Stimulated activated naive B cell treated with anti-CD40 and anti-IgM and Interleukin-4, amounts not matched to agents 10 μg/mL and 1 μg/mL and 100 μg/mL, for 72 hours (primary cell): ENCODE results near the gene NCR2.

Experiments
- ATAC-seq, 2 donors: fragments of 150-1000 bp; cut with Tn5 transposase; replicated peaks; 2 replicates each; pipeline ENCODE4 v1.10.0; 2021; ENCODE audit warnings: moderate library complexity in 1 of 2
- DNase-seq: peaks from one replicate; pipeline ENCODE4 v3.0.0; 2021
- H3K27ac Mint-ChIP-seq: one replicate; pipeline ENCODE4 v1.8.0; 2022; ENCODE audit warnings: mild to moderate bottlenecking, mixed read lengths
- H3K27me3 Mint-ChIP-seq, 2 donors: one replicate each; pipeline ENCODE4 v1.8.0; 2022; ENCODE audit warnings: mixed read lengths in 2 of 2
- H3K36me3 Mint-ChIP-seq, 2 donors: one replicate each; pipeline ENCODE4 v1.8.0; 2022; ENCODE audit warnings: mixed read lengths in 2 of 2, mild to moderate bottlenecking in 1 of 2
- H3K4me1 Mint-ChIP-seq, 2 donors: one replicate each; pipeline ENCODE4 v1.8.0; 2022; ENCODE audit warnings: mixed read lengths in 2 of 2, mild to moderate bottlenecking in 1 of 2
- H3K4me3 Mint-ChIP-seq, 2 donors: one replicate each; pipeline ENCODE4 v1.8.0; 2022; ENCODE audit warnings: mild to moderate bottlenecking in 2 of 2, mixed read lengths in 2 of 2, moderate library complexity in 1 of 2
- H3K9me3 Mint-ChIP-seq, 2 donors: one replicate each; pipeline ENCODE4 v1.8.0; 2022; ENCODE audit warnings: mixed read lengths in 2 of 2, mild to moderate bottlenecking in 1 of 2

Gene NCR2

DNA sequence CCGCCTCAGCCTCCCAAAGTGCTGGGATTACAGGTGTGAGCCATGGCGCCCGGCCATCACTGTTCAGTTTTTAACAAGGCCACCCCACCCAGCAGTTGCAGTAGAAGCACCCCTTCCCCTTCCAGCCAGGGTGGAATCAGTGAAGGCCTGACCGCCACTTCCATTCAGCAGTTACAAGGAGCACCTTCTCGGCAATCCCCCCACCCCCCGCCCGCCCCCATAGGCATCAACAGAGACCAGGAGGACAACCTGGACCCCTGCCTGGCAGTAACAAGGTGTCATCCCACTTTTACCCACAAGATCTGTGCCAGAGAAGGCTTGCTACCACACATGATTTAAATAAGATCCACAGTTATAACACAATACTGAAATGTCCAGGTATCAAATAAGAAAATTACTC is 23.1 kb downstream of the NCR2 start:
- Mint-ChIP-seq H3K9me3 (peaks cover 22 to 23% of the 10 kb centered on the region in 2 donors), H3K4me3 (no peak overlapping the region), H3K27me3 (peaks cover 29 to 68% of the 10 kb centered on the region in 2 donors), H3K27ac (no peak overlapping the region), H3K4me1 (no peaks in the 10 kb centered on the region), H3K36me3 (peaks cover 5 to 19% of the 10 kb centered on the region in 2 donors)
- ATAC-seq (no peak), DNase-seq (no peak)

DNA sequence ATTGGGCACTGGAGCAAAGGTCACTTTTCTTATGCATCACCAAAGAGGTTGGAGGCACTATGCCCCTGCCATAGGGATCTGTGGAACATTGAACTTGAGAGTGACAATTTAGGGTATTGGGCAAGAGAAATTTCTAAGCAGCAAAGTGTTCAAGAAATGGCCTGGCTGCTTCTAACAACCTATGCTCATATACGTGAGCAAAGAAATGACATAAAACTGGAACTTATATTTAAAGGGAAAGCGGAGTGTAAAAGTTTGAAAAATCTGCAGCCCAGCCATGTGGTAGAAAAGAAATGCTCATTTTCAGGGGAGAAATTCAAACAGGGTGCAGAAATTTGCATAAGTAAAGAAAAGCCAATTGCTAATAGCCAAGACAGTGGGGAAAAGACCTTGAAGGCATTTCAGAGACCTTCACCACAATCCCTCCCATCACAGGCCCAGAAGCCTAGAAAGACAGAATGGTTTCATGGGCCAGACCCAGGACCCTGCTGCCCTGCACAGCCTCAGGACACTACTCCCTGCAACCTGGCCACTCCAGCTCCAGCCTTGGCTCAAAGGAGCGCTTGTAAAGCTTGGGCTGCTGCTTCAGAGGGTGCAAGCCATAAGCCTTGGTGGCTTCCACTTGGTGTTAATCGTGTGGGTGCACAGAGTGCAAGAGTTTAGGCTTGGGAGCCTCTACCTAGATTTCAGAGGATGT is 24.4 kb downstream of the NCR2 start:
- peaks cover 22 to 23% of the 10 kb centered on the region in 2 donors for H3K9me3 Mint-ChIP-seq
- ATAC-seq (no peak), DNase-seq (no peak)
- no peak overlapping the region for H3K27ac Mint-ChIP-seq
- H3K27me3 Mint-ChIP-seq = peaks cover 32 to 66% of the 10 kb centered on the region in 2 donors
- H3K4me3 Mint-ChIP-seq = no peak overlapping the region
- H3K36me3 Mint-ChIP-seq = peaks cover 5 to 19% of the 10 kb centered on the region in 2 donors
- no peaks in the 10 kb centered on the region for H3K4me1 Mint-ChIP-seq

DNA sequence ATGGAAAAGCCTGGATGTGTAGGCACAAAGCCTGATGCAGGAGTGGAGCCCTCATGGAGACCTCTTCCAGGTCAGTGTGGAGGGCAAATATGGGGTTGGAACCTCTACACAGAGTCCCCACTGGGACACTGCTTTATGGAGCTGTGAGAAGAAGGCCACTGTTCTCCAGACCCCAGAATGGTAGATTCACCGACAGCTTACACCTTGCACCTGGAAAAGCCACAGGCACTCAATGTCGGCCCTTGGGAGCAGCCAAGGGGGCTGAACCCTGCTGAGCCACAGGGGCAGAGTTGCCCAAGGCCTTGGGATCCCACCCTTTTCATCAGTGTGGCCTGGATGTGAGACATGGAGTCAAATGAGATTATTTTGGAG is 24.9 kb downstream of the NCR2 start:
- Mint-ChIP-seq H3K9me3 (peaks cover 22 to 23% of the 10 kb centered on the region in 2 donors), H3K27ac (no peak overlapping the region), H3K36me3 (peaks cover 5 to 19% of the 10 kb centered on the region in 2 donors), H3K4me3 (no peak overlapping the region), H3K27me3 (peaks cover 36 to 71% of the 10 kb centered on the region in 2 donors), H3K4me1 (no peaks in the 10 kb centered on the region)
- ATAC-seq (no peak), DNase-seq (no peak)

DNA sequence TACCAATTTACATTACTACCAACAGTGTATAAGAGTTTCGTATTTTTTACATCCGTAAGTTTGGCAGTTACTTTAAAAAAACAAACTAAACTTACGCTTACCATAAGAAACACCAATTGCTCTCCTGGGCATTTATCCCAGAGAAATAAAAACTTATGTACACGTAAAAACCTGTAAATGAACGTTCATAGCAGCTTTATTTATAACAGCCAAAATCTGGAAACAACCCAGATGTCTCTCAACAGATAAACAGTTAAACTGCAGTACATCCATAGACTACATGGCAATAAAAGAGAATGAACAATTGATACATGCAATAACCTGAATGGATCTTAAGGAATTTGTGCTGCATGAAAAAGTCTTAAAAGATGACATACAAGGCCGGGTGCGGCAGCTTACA is 30.7 kb downstream of the NCR2 start:
- Mint-ChIP-seq H3K36me3 (peaks cover 3 to 8% of the 10 kb centered on the region in 2 donors), H3K4me1 (peaks cover 7 to 15% of the 10 kb centered on the region in 2 donors), H3K27ac (no peak overlapping the region), H3K4me3 (no peak overlapping the region), H3K27me3 (peaks cover 48 to 78% of the 10 kb centered on the region in 2 donors), H3K9me3 (peaks cover 5 to 8% of the 10 kb centered on the region in 2 donors)
- ATAC-seq (no peak), DNase-seq (no peak)

DNA sequence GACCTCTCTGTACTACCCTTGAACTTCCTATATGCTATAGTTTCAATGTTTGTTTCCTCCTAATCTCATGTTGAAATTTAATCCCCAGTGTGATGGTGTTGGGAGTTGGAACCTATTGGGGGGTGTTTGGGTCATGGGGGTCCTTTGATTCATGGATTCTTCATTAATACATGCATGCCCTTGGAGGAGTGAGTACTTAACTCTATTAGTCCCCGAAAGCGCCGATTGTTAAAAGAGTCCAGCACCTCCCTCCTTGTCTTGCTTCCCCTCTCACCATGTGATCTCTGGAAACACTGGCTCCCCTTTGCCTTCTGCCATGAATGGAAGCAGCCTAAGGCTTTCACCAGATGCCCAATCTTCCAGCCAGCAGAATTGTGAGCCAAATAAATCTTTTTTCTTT is 31.7 kb downstream of the NCR2 start:
- Mint-ChIP-seq H3K4me3 (no peak overlapping the region), H3K27me3 (peaks cover 53 to 78% of the 10 kb centered on the region in 2 donors)

DNA sequence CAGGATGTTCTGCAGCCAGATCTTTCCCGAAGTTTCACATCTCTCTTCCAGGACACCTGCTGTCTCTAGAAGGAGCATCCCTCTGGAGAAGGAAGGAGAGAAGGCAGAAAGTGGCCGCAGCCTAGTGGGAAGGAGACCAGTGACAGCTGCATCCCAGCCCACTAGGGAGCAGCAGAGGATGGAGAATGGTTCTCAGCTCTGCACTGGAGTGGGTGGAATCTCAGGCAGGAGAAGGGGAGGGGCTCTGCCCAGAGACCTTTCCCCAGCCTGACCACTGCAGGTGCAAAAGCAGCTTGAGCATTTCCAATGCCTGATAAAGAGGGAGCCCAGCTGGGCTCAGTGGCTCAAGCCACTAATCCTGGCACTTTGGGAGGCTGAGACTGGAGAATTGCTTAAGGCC is 32.3 kb downstream of the NCR2 start:
- Mint-ChIP-seq H3K36me3 (peaks cover 0 to 2% of the 10 kb centered on the region in 2 donors), H3K27ac (no peak overlapping the region), H3K4me3 (no peak overlapping the region), H3K27me3 (peaks cover 60 to 84% of the 10 kb centered on the region in 2 donors), H3K4me1 (peaks cover 21 to 31% of the 10 kb centered on the region in 2 donors), H3K9me3 (peaks cover 0 to 2% of the 10 kb centered on the region in 2 donors)
- DNase-seq = no peak
- peak; percentile 26 to 30 for ATAC-seq

More for the DNA sequence above, 31.7 kb downstream of the NCR2 start:
- peaks cover under 1 to 2% of the 10 kb centered on the region in 2 donors for H3K9me3 Mint-ChIP-seq
- no peak for ATAC-seq
- H3K27ac Mint-ChIP-seq = no peak overlapping the region
- DNase-seq = no peak
- peaks cover under 1 to 2% of the 10 kb centered on the region in 2 donors for H3K36me3 Mint-ChIP-seq
- H3K4me1 Mint-ChIP-seq = peaks cover 15 to 25% of the 10 kb centered on the region in 2 donors

DNA sequence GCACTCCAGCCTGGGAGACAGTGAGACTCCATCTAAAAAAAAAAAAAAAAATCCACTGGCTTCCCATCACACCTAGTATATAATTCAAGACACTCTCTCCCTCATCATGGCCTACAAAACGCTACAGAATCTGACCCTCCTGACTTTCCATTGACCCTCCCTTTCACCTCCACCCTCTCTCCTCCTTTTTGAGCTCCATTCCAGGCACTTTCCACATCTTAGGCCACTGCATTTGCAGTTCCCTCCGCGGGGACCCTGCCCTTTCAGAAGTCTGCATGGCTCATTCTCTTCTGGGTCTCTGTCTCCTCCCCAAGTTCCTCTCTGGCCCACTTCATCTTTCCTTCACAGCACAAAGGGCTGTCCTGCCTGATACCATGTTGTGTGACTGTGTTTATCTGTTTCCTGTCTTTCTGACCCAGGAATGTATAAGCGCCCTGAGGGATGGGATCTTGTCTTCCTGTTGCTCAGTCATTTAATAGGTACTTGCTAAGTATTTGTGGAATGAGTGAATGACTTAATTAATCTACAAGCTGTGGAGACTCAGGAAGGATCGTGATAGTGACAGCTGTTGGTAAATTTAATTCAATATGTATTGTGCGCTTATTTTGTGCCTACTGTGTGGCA is 35.2 kb downstream of the NCR2 start:
- Mint-ChIP-seq H3K4me1 (peaks cover 39 to 57% of the 10 kb centered on the region in 2 donors), H3K9me3 (no peaks in the 10 kb centered on the region), H3K27ac (no peak overlapping the region), H3K36me3 (peaks cover 0 to 2% of the 10 kb centered on the region in 2 donors), H3K27me3 (peaks cover 69 to 86% of the 10 kb centered on the region in 2 donors), H3K4me3 (no peak overlapping the region)
- DNase-seq = no peak
- ATAC-seq = no peak

DNA sequence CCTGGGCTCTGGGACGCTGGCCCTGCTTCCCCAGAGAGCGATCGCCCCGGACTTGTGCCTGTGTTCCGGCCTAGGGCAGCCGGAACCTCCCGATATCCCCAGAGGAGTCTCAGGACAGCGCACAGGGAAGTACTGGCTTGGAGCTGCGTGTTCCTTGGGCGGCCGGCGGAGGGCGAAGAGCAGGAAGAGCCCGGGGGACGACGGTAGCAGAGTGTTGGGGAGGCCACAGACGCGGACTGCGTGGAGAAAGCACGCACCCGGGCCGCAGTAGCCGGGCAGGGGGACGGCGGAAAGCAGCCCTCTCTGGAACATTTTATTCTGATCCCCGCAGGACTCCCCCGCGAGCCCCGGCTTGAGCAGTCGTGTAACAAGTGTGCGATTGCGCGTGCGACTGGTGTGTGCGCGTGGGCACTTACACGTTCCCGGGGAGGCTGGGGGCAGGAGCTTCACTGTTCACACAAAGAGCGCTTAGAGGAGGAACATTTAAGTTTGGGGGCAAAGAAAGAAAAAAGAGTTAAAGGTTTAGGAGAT is 36.1 kb downstream of the NCR2 start:
- peak; percentile 22 to 24 for ATAC-seq
- no peak for DNase-seq
- peaks cover 41 to 59% of the 10 kb centered on the region in 2 donors for H3K4me1 Mint-ChIP-seq
- H3K36me3 Mint-ChIP-seq = peaks cover 0 to 2% of the 10 kb centered on the region in 2 donors
- H3K27me3 Mint-ChIP-seq = peaks cover 70 to 92% of the 10 kb centered on the region in 2 donors
- peak overlapping the region; percentile 88 to 89 for H3K4me3 Mint-ChIP-seq
- peak overlapping the region; percentile 81 for H3K27ac Mint-ChIP-seq
- no peaks in the 10 kb centered on the region for H3K9me3 Mint-ChIP-seq

DNA sequence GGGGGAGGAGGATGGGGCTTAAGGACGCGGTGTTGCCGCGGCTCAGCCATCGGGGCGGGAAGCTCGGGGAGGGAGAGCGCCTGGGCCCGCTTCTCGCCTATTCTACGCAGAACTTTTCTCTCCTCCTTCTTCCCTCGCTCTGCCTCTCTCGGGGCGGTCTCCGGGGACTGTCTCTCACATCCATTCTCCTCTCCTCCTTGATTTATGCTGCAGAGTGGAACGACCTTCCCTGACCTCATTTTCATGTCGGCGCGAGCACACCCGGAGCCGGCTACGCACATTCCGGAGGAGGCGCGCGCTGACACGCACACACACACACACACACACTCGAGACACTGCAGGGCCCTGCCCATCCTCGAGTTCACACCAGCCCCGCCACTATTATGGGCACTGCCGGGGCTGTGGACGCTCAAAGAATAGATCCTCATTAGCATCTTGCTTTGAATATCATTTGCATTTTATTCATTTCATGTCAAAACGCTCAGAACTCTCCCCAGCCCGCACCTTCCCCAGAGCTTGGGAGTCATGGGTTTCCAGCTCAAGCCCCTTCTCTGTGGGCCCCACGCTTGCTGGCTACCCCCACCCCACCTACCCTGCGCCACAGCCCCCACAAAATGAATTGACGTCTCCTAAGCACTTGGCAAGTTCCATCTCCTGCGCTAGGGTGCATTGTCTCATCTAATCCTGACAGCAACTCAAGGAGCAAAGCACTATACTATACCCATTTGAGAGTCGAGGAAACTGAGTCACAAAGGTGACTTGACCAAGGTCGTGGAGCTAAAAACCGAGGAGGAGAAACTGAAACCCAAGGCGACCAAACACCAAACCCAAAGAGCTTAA is 36.8 kb downstream of the NCR2 start:
- ATAC-seq (peak; percentile 40 to 45), DNase-seq (no peak)
- H3K27me3 Mint-ChIP-seq = peaks cover 71 to 92% of the 10 kb centered on the region in 2 donors
- peaks cover 0 to 2% of the 10 kb centered on the region in 2 donors for H3K36me3 Mint-ChIP-seq
- peak overlapping the region; percentile 88 to 89 for H3K4me3 Mint-ChIP-seq
- H3K4me1 Mint-ChIP-seq = peaks cover 41 to 59% of the 10 kb centered on the region in 2 donors
- H3K9me3 Mint-ChIP-seq = no peaks in the 10 kb centered on the region
- peak overlapping the region; percentile 81 for H3K27ac Mint-ChIP-seq

DNA sequence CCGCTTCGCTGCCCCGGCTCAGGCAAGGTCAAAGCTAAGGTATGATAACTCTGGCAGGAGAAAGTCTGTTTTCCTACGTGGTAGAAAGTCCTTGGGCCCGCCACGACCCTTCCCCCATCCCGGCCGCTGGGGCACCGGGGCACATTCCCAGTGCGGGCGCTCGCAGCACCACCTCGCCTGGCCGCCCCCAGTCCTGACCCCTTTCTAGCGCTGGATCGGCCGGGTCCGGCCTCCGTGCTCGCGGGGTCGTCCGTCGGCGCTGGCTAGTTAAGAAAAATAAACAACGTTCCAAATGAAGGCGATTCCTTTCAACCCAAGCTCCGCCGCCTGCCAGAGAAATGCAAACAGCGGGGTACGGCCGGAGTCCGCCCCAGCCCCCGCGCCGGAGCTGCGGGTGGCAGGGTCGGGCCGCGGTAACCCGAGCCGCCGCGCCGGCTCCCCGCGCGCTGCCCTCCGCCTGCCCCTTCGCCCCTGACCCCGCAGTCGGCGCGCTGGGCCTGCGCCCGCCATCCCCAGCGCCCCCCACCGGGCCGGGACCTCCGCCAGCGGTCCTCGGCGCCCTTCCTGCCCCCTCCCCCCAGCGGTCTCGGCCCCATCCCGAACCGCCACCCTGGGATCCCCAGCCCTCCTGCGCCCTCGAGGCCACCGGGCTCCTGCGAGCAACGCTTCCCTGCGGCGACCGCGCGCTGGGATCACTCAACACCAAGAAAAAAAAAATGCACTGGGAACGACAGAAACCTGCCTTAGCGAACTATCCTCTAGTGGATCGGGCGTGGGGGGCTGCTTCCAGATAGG is 37.6 kb downstream of the NCR2 start:
- H3K36me3 Mint-ChIP-seq = peaks cover 0 to 2% of the 10 kb centered on the region in 2 donors
- peaks cover 41 to 59% of the 10 kb centered on the region in 2 donors for H3K4me1 Mint-ChIP-seq
- H3K4me3 Mint-ChIP-seq = peak overlapping the region; percentile 88 to 89
- H3K27me3 Mint-ChIP-seq = peaks cover 73 to 92% of the 10 kb centered on the region in 2 donors
- ATAC-seq = peak in 1 of 2 donors; percentile 2
- H3K9me3 Mint-ChIP-seq = no peaks in the 10 kb centered on the region
- DNase-seq = no peak
- peak overlapping the region; percentile 63 for H3K27ac Mint-ChIP-seq

DNA sequence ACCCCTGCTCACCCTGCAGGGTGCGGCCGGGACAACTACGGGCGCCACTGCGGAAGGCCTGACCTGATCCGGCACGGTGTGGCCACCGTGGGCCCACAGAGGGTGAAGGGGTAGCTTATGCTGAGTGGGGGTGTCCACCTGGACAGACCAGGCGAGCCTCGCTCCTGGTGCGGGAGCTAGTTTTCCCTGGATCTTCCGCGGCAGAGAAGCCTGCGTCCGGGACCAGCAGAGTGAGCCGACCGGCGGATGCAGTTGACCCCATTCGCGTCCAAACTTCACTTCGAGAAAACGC is 38.2 kb downstream of the NCR2 start:
- peaks cover 41 to 58% of the 10 kb centered on the region in 2 donors for H3K4me1 Mint-ChIP-seq
- H3K9me3 Mint-ChIP-seq = no peaks in the 10 kb centered on the region
- H3K27me3 Mint-ChIP-seq = peaks cover 79 to 94% of the 10 kb centered on the region in 2 donors
- ATAC-seq = no peak
- H3K36me3 Mint-ChIP-seq = peaks cover 0 to 2% of the 10 kb centered on the region in 2 donors
- DNase-seq = no peak
- H3K4me3 Mint-ChIP-seq = peak overlapping the region; percentile 78
- peak overlapping the region; percentile 63 for H3K27ac Mint-ChIP-seq

DNA sequence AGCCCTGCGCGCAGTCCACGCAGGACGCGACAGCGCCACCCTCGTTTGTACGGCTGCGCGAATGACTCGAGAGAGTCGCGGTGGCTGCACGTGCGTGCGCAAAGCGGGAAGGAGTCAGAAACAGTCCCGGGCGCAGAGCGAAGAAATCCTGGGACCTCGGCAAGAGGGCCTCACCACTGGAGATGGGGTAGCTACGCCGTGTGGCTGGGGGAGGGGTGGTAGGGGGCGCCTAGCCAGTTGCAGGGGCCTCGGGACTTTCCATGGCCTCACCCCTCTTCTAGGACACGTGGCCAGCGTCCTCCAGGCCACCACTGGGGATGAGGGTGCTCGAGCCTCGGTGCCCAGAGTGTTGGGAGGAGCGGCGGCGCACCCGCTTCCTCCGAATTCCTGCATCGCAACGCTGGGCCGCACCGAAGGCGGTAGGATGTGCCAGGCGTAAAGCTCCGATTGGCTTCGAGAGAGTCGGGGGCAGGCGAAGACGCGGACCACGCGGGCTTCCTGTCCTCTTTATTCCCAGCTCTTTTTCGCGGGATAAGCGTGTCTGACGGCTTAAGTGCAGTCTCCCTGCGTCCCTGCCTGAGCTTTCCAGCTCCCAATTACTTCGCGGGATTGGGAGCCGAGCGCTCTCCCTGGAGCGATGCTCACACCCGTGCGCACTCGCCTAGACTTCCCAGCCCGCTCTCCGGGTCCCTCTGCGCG is 38.7 kb downstream of the NCR2 start:
- H3K9me3 Mint-ChIP-seq = no peaks in the 10 kb centered on the region
- ATAC-seq (no peak), DNase-seq (no peak)
- H3K4me3 Mint-ChIP-seq = peak overlapping the region; percentile 78
- H3K27ac Mint-ChIP-seq = no peak overlapping the region
- H3K4me1 Mint-ChIP-seq = peaks cover 37 to 53% of the 10 kb centered on the region in 2 donors
- peaks cover 79 to 94% of the 10 kb centered on the region in 2 donors for H3K27me3 Mint-ChIP-seq
- peaks cover 0 to 2% of the 10 kb centered on the region in 2 donors for H3K36me3 Mint-ChIP-seq
